ENCODE results near the gene CNIH2.
"Not testable (repeated sequence)": the region's sequence is repeated elsewhere in the genome, so short reads cannot be mapped to it uniquely, and the experiment has no call there.

CNIH2 gene

DNA sequence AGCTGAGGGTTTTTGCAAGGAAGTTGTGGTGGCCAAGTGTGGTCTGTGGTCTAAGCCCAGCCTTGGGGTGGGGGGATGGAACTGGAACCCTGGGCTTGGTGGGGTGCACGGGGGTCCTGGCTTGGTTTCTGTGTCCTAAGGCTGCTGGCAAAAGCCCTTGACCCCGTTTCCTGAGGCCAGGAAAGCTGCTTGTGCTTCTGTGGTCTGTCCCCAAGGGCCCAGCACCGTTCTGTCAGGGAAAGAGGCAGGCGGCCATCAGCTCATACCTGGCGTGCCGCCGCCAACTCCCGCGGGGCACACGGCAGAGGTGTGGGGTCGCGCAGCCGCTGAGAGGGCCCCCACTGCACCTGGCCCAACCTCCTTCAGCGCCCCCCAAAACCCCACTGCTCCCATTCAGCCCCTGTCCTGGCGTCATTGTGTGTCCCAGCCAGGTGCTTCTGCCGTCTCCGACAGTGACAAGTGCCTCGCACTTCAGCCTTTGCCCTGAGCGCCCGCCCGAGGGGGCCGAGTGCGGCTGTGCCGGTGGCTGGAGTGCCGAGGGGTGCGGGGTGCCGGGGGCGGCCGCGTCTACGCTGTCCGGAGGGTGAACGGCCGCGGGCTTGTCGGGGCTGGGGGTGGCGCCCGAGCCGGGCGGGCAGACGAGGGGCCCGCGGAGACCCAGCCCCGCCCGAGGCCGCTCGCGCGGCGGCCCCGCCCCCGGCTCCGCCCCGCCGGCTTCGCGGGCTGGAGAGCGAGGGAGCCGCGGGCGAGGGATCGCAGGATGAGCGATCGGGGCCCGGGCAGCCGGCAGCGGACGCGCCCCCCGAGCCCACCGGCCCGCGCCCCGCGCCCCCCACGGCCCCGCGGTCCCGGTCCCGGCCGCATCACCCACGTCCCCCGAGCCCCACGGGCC, at the start of gene CNIH2:
Gene CNIH2 (plus strand): TSS at position 705 of the 892 bp plus-strand sequence. CDS start 282 bp downstream, outside the sequence.
- no peak for DNase-seq (ENCODE audit: low read depth in 2 of 2)

GRCh38 chr11:66228521-66228920, 49.5 kb upstream of the CNIH2 start:
- no peak for DNase-seq (ENCODE audit: low read depth in 2 of 2)

- no peak for DNase-seq (ENCODE audit: low read depth in 2 of 2)
Observed at GRCh38 chr11:66230156-66230555, 47.8 kb upstream of the CNIH2 start.

DNA sequence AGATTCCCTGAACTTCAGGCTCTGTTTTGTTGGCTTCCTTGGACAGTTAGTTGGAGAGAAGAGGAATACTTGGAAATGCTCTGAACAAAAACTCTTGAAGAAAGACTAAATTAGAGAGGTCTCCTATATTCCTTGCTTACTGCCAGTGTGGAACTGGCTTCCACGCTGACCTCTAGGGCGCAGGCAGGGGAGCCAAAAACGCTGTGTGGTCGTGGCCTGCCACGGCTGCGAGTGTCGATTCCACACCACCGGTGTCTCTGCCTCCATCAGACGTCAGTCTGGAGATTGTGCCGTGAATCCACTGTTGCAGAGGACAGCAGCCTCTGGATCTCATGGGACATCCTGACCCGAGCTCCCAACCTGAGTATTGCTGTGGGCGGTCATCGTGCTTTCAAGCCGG, 47.0 kb upstream of the CNIH2 start:
- no peak for DNase-seq (ENCODE audit: low read depth in 2 of 2)

DNA sequence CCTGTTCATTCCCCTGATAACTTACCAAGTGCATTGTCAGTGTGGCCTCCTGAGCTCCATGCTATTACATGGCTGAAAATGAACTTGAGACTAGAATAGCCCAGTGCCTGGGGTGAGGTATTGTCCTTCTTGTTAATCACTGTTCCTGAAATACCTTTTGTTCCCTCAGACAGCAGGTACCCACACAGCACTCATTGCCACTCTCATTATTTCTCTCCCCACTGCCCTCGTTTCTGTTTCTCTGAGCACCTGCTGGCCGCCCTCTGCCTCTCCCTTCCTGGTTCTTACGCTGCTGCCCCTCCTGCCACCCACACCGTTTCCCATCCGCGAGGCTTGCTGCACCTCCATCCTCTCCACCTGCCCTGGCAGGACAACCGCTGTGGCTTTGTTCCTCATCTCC, 46.4 kb upstream of the CNIH2 start:
- no peak for DNase-seq (ENCODE audit: low read depth in 2 of 2)

- DNase-seq (ENCODE audit: low read depth in 2 of 2), result no peak
Observed at GRCh38 chr11:66232769-66233168, 45.2 kb upstream of the CNIH2 start.

DNA sequence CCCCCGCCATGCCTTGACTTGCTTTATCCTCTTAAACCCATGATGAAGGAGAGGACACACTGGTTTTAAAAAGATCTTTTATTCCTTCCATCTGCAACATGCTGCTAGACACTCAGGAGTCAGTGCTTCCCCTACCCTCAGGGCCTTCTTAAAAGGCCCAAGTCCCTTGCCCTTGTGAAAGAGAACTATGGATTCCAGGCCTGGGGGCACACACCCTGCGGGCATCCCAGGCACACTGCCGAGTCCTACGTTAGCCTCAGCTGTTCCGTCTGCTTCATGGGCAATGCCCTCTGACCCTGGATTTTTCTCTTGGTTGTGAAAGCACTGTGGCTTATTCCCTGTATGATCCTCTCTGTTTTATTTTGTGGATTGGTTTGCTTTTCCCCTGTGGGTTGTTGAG, 44.7 kb upstream of the CNIH2 start:
- no peak for DNase-seq (ENCODE audit: low read depth in 2 of 2)

DNA sequence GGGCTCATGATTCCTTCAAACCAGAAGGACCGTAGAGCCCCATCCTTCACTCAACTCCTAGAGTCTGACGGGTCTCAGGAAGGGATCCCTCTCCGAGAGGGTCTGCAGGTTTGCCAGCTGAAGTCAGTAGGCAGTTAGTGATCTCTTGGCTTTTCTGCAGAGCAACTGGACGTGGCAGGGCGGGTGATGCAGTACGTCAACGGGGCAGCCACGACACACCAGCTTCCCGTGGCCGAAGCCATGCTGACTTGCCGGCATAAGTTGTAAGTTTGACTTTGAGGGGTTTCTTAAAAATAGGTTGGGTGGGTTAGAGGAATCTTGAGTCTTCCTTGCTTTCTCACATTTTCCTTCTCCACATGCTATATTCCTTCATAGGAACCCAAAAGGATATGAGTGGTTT, 42.8 kb upstream of the CNIH2 start:
- DNase-seq (ENCODE audit: low read depth in 2 of 2), result no peak

DNA sequence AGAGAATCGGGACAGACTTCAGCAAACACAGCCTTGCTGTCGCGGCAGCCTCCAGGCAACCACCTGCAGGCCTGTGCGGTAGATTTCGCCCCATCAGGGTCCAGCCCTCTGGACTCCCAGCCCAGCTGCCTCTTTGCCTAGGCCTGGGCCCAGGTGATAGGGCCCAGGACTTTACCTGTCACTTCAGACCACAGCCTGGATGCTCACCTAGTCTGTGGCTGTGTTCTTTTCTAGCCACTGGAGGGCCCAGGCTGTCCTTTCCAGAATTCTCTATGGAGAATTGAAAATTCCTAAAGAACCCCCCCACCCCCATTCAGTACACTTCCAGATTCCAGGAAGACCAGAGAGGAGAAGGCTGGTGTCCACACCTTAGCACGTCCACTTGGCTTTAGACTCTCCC, 40.1 kb upstream of the CNIH2 start:
- no peak for DNase-seq (ENCODE audit: low read depth in 2 of 2)

DNA sequence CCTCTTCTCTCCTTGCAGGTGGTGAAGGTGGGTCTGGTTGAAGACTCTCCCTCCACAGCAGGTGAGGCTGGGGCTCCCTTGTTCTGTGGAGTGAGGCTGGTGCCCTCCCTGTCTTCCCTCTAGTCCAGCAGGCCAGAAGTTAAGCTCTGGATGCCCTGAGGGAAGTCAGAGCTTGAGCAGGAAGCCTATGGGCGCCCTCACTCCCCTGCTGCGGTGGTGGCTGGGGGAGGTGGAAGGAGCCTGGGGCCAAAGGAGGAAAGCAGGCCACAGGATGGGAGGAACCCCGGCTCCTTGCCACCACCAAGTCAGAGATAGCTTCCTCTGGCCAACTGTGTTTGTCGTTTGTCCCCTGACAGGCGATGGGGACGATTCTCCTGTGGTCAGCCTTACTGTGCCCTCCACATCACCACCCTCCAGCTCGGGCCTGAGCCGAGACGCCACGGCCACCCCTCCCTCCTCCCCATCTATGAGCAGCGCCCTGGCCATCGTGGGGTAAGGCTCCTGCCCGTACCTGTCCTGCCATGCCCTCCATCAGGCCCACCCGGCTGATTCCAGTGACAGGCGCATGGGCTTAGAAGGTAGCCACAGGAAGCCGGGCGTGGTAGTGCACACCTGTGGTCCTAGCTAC, 39.1 kb upstream of the CNIH2 start:
- DNase-seq (ENCODE audit: low read depth in 2 of 2), result no peak

DNA sequence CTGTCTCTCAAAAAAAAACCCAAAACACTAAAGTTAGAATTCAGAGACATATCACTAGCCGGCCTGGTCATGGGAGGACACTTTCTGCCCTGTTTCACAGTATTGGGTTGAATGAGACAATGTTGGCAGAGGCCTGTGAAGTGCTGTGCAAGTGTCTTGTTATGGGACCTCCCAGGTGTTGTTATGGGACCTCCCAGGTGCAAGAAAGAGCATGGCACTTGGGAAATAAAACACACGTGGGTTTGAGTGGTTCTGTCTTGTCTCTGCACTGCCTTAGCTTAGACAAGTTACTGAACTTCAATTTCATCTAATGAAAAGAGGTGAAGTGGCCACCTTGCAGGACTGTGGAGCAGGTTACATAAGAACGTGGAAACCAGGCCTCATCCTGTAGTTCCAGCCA, 38.5 kb upstream of the CNIH2 start:
- no peak for DNase-seq (ENCODE audit: low read depth in 2 of 2)

DNA sequence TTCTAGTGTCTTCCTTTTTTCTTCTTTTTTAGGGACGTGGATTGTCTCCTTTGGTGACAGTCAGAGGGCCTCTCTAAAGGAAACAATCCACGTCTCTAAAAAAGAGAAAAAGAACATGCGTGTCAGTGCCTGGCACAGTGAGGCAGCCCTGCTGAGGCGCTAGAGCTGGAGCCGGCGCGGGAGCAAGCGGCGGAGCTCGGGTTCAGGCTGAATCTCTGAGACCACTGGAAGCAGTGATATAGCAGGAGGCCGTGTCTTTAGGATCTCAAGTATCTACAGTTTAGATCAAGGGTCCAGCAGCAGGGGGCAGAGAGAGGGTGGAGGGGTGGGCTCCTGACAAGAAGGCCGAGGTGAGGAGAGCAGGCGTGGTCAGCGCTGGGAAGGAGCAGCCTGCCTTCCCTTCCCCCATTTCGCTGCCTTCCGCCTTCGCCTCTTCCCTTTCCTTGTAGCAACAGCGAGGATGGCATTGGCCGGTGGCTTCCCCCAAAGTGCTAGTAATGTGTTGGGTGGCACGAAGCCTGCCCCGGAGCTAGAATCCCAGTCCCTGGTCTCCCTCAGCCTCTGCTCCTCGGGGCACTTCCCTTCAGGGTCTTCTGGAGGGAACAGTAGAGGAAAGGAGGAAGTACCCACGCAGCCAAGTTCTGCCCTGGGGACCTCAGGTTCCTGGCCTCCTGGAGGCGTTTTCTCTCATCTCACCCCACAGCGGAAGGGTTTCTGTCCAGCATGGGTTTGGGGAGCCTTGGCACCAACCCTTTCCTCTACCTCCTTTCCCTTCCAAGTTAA, 37.8 kb upstream of the CNIH2 start:
- no peak for DNase-seq (ENCODE audit: low read depth in 2 of 2)

- no peak for DNase-seq (ENCODE audit: low read depth in 2 of 2)
Observed at GRCh38 chr11:66240781-66241136, 37.2 kb upstream of the CNIH2 start.

GRCh38 chr11:66242095-66242765, 35.7 kb upstream of the CNIH2 start:
- no peak for DNase-seq (ENCODE audit: low read depth in 2 of 2)

- DNase-seq (ENCODE audit: low read depth in 2 of 2), result no peak
Observed at GRCh38 chr11:66243782-66244535, 34.0 kb upstream of the CNIH2 start.

- no peak for DNase-seq (ENCODE audit: low read depth in 2 of 2)
Observed at GRCh38 chr11:66247295-66247694, 30.7 kb upstream of the CNIH2 start.

DNA sequence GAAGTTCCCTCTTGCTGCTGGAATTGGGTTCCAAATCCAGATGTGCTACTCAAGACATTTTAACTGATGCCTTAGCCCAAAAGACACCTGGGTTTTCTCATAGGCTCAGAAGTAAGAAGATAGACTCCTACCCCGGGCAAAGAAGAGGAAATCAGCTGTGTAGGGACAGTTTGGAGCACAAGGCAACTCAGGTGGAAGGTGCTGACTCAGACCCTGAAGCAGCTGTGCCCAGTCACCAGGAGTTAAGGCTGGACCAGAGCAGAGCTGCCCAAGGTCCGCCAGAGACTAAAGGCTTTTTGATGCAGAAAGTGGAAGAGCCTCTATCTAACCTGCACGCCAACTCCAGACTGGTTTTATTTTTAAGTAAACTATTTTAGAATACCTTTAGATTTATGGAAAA, 30.2 kb upstream of the CNIH2 start:
- DNase-seq (ENCODE audit: low read depth in 2 of 2), result no peak

GRCh38 chr11:66248903-66249302, 29.1 kb upstream of the CNIH2 start:
- DNase-seq (ENCODE audit: low read depth in 2 of 2), result no peak

- DNase-seq (ENCODE audit: low read depth in 2 of 2), result no peak
Observed at GRCh38 chr11:66251809-66252208, 26.2 kb upstream of the CNIH2 start.

DNA sequence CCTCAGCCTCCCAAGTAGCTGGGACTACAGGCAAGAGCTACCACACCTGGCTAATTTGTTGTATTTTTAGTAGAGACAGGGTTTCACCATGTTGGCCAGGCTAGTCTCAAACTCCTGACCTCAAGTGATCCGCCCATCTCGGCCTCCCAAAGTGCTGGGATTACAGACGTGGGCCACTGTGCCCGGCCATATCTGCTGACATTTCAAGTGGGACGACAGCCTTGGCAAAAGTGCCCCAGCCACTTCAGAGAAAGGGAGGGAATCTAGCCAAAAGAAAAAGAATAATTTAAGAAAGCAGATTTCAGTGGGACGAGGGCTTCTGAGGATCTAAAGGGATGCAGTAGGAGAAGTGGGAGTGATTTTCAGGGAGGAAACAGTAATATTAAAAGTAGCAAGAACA, 24.9 kb upstream of the CNIH2 start:
- DNase-seq (ENCODE audit: low read depth in 2 of 2), result not testable (repeated sequence)

- DNase-seq (ENCODE audit: low read depth in 2 of 2), result no peak
Observed at GRCh38 chr11:66258473-66258893, 19.5 kb upstream of the CNIH2 start.

Data from activated CD8-positive, alpha-beta memory T cell treated with anti-CD3 and anti-CD28 coated beads for 4 hours (primary cell).